RKO (cell line): ENCODE results near the gene CADPS2.

Experiments used
- DNase-seq: peaks from one replicate; pipeline ENCODE4 v3.0.0-alpha.2; 2016; ENCODE audit warnings: low spot score

Gene CADPS2

DNA sequence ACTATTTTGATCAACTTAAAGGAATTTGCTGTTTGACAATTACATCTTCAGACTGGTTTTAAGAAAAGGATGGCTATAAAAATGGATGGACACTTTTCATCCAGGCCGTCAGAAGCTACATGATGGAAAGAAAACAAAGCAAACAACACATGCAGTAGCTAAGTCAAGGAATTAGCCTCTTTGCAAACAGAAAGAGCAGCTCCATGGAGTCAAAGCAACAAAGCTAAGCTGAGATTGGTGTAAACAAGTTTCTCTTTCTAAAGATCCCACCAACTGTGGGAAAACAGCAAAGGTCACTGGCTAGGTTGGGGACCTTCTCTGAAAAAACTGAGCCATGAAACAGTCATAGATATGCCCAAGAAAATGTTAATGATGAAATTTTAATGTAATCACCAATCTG is 286.2 kb downstream of the CADPS2 start:
- DNase-seq = no peak

DNA sequence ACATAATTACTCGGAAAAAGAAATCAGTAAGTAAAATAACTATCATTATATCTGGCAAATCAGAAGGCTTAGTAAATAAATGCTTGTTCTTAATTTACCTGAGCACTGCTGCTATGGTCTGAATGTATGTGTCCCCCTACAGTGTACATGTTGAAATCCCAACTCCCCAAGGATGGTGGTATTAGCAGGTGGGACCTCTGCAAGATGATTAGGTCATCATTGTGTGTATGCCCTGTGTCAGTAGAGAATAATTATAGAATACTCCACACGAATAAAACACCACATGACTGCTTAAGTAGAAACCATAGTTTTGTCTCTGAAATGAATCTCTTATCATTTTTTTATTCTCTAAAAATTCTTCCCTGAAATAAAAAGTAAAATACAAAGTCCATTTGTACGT is 289.0 kb downstream of the CADPS2 start:
- no peak for DNase-seq

DNA sequence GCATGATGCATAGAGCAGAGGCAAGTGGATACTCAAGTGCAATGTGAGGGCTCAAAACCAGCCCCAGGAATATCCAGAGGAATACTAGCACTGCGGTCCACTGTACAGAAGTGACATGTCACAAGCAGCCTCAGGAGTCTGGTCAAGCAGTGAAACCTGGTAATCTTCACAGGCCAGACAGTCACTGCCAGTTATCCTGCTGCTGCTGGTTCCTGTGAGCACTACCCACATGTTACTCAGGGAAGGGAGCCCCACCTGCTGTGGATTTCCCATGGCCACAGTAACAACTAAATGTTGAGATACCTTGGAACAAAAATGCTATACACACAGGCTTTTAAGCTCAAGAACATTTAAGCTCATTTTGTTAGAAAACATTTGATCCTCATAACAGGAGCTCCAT is 290.4 kb downstream of the CADPS2 start:
- DNase-seq = no peak

DNA sequence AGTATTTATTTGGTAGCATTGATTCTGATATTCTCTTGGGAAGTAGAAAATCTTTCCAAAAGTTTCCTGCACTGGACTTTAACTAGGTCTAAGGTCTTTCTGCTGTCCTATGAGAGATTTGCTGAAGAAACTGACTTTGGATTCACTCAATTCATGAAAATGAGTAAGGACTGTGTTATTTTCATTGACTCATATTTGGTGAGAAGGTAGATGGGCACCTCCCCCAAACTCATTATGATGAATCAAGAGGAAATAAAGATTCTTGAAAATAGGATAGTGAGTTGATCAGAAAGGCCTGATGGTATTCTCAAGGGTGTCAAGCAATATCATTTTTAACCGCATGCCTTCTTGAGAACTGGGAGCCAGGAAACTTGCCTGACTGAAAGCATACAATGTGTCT is 297.6 kb downstream of the CADPS2 start:
- peak; percentile 61 for DNase-seq

DNA sequence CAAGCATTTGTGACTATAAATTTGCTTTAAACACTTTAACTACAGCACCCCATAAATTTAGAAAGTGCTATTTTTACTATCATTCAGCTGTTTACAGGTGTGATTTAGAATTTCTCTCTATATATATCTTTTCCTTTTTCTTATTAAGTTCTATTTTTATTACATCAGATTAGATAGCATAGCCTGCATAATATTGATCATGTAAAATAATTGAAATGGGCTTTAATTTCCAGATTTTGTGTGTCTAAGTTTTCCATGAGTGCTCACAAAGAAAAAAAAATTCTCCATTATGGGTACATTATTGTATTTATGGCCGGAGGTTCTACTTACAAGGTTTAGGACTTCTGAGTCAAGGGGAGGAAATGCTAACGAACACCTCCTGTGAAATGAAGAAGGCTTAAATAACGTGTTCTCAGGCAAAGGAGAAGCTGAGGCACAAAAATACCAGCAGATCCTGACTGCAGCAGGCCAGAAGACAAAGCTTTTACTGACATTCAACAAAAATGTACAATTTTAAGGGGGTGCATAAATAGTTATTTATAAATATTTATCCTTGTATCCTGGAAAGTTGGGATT is 301.5 kb downstream of the CADPS2 start:
- DNase-seq = no peak

DNA sequence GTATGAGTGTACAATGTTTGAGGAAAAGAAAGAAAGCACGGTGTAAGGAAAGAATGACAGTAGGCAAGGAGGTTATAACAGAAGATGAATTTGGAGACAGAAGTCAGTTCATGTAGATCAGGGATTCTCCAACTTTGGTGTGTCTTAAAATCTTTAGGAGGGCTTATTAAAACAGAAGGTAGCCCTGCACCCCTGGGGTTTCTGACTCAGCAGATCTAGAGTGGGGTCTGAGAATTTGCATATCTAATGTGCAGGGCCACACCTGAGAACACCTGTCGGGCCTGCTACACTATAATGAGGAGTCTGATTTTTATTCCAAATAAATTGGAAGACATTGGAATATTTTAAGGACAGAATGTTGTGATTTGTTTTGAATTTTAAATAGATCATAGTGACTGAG is 307.9 kb downstream of the CADPS2 start:
- DNase-seq = no peak

DNA sequence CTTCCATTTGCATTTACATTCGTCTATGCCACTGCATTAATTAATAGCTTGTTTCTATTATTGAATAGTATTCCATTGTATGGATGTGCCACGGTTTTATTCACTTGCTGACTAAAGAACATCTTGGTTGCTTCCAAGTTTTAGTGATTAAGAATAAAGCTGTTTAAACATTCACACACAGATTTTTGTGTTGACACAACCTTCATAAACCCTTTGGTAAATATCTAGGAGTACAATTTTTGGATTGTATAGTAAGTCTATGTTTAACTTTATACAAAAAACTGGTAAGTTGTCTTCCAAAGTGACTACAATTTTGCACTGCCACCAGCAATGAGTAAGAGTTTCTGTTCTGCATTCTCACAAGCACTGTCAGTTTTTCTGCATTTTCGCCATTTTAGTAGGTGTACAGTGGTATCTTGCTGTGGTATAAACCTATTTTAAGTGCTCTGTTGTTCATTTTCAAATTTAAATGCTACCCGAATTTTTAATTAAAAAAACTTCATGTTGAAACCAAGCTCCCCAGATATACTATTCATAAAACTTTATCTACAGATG is 308.7 kb downstream of the CADPS2 start:
- DNase-seq = no peak

DNA sequence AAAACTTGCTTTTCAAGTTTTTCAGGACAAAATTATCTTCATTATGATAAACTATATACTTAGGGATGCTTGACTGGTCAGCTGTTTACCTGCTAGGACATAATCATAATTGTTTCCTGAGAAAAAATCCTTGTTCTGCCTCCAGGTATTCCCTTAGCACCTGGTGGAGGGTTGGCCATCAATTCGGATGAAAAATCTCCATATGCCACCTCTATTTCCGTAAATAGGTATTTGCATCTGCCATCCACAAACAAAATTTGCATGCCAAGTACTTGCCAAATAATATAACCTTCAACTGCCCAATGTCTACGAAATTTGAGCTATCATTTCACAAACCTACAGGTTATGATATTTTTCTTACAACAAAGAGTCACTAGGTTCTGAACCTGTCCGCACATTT is 313.6 kb downstream of the CADPS2 start:
- no peak for DNase-seq

DNA sequence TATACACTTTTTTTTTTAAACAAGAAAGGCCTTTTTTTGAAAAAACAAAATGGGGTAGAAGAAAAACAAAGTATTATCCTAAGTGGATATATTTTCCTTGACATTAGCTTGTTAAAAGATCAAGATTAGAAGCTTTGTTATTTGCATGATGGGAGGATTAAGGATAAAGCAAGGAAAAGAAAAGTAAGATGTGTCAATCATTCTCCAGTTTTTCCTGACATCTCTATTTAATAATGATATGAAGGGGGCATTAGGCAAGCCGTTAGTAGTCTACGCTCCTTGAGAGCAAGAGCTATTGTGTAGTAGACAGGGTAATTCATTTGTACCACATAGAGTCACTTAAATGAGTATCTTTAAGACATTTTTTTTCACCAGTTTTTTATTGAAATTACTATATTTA is 324.9 kb downstream of the CADPS2 start:
- DNase-seq = no peak

DNA sequence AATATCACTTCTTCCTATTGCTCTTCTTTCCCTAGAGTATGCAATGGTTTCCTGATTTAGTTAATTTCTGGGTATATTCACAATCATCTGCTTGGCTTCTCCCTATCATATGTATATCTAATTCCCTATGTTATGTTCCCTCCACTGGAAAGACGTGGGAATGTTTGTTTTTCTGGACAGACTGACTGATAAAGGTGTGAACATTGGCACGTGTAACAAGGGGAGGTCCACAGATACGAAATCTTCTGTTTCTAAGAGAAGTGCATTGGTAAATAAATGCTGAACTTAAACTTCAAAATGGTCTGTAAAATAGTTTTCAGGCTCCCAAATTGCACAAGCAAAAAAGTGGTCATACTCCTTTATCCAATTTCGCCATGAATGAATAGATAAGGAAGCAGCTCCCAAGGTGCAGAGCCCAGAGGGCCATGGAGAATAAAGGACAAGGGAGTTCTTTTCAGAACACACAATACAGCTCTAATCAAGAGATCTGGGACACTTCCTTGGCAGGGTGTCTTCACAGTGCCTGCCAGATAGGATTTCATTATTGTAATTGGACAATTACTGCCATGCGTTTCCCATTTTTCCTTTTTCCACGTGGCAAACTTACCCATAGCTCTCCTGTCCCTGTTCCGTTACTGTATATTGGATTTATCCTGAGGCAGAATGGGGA is 329.3 kb downstream of the CADPS2 start:
- DNase-seq = no peak

DNA sequence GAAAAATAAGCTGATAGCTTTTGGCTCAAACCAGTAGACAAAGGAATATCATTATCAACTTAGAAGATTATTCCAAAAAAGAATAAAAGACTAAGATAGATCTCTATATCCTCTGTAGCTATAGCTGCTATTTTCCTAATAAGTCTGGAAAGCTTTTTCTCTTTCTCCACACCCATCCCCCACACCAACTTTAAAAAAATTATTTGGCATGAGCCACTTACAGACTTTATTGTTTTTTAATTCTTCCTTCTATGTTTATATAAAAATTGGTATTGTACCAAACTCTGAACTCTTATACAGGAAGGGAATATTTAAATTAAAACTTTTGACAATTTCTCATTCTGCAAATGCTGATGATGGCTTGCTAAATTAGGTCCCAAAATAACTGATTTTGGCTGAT is 330.0 kb downstream of the CADPS2 start:
- no peak for DNase-seq

DNA sequence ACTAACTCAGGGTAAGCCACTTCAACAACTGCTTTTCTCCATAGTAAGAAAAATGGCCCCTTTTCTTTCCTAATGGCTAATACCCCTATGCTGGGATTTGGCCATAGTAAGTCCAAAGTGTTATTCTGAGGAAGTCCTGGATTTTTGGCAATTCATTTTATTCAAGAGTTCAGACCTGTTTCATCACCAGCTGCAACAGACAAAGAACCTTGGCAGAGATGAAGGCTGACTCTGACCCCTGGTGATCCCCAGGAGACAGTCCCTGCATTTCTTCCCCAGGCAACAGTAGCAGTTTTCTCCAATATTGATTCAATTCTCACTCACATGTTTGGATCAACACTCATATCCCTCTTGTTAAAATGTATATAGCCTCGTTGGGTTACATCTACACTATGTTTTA is 332.5 kb downstream of the CADPS2 start:
- DNase-seq = no peak

DNA sequence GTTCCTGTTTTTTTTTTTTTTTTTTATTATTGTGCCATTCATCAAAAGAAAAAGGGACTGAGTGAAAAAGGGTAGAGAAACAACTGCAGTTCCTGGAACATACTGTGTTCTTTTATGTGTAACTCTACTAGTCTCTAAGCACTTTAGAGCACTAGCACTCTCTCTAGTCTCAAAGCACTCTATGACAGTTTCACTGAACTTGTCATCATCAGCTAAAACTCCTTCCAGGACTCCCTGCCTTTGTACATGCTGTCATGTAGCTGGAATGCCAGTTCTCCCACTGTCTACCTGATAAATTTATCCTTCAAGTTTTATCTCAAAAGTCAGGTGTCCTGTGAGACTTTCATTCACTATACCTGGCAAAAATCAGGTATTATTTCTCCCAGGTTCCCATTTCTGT is 333.5 kb downstream of the CADPS2 start:
- DNase-seq = no peak

DNA sequence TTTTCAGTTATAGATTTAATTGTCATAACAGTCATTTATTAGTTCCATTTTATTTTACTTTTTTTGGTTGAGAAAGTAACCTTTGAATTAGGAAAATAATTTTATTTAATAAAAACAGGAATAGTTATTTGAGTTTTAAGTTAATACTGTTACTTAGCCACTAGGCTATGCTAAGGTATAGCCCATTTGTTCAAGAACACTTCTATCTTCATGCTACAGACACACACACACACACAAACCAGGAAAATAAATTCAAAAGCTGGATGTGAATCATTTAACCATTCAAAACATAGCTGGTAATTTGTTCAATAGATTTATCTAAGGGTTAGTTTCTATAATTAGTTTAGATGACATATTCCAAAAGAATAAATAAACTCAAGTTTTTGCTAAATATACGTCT is 335.7 kb downstream of the CADPS2 start:
- peak; percentile 30 for DNase-seq

DNA sequence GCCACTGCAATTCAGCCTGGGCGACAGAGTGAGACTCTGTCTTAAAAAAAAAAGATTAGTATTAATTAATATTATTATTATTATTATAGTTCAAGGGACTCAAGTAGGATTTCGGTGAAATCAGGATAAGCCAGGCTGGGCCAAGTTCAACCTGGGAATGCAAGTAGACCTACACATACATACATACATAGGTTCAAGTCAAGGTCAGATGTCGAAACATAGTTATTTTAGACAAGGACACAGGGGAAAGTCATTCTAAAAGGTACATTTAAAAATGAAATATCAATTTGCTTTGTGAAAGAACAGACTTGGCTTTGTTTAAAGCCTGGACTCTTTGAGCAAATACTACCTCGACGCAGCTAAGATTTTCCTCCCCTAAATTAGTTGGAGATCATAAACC is 336.7 kb downstream of the CADPS2 start:
- DNase-seq = no peak

DNA sequence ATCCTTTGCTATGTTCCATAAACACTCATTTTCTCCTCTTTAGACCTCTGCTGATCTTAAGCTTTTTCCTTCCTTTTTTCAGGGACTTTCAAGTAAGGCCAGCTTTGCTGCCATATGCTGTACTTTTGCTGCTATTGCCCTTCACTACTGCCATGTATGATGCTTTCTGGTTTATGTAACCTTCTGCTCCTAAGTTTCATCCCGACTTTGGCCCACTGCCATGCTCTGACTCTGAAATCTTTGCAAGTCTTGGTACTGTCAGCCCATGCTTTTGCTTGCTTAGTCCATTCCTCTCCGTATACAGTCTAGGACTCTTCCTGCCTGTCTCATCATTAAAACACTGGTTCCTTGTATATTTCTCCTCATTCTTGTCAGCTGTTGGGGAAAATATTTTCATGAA is 339.8 kb downstream of the CADPS2 start:
- DNase-seq = no peak

DNA sequence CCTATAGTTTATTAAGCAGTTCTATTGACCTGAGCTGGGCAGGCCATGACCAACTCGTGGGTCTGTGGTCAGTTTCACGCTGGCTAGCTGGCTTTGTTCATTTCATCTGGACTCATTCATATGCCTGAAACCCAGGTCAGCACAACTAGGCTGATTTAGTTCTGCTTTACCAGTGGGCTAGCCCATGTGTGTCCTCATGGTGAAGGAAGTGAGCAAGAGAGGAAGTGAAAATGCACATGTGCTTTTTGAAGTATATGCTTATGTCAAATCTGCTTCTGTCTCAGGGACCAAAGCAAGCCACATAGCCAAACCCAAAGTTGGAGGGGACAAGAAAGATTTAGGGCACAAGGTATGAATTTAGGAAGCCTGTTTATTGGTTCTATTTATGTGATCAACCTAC is 341.8 kb downstream of the CADPS2 start:
- DNase-seq = no peak

DNA sequence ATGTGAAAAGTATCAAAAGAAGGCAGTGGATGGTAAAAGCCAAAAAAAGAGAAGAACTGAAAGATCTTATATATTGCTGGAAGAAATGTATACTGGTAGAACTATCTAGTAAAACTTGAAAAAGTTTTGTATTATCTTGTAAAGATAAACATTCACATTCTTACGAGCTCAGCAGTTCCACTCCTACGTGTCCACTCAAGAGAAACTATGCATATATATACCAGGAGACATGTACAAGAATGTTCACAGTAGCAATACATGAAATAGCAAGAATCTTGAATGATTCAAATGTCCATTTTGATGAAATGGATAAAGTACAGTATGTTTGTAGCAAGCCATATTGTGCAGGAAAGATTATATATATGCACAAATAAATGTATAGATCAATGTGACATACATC is 342.4 kb downstream of the CADPS2 start:
- no peak for DNase-seq

DNA sequence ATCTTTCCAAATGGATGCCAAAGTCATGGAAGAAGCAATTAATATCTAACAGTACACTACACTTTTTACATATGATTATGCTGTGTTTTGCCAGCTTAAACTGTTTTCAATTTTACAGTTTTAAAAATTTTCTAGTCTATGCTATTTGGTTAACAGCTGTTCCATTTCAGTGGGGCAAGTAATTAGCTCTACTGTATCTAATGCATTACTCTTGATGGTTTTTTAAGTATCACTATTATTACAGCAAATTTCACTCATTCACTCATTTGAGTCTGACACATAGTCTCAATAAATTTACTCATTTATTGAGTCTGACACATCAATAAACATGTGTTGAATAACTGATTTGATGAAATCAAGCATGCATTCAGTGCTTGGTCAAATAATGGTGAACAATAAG is 343.1 kb downstream of the CADPS2 start:
- no peak for DNase-seq

DNA sequence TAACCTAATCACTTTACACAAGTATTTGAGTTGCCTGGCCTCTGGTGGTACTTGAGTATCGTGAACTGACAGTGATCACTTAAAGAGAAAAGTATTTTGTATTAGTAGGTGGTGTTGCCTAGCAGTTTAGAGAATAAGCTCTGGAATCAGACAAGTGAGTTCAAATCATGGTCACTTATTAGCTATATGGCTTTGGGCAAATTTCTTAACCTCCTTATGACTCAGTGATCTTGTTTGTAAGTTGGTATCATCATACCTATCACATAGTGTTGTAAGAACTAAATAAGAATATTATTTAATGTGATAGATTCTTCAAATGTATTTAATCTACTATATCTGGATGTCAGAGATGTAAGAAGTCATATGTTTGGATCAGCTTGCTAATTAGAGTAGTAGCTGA is 351.2 kb downstream of the CADPS2 start:
- DNase-seq = no peak

DNA sequence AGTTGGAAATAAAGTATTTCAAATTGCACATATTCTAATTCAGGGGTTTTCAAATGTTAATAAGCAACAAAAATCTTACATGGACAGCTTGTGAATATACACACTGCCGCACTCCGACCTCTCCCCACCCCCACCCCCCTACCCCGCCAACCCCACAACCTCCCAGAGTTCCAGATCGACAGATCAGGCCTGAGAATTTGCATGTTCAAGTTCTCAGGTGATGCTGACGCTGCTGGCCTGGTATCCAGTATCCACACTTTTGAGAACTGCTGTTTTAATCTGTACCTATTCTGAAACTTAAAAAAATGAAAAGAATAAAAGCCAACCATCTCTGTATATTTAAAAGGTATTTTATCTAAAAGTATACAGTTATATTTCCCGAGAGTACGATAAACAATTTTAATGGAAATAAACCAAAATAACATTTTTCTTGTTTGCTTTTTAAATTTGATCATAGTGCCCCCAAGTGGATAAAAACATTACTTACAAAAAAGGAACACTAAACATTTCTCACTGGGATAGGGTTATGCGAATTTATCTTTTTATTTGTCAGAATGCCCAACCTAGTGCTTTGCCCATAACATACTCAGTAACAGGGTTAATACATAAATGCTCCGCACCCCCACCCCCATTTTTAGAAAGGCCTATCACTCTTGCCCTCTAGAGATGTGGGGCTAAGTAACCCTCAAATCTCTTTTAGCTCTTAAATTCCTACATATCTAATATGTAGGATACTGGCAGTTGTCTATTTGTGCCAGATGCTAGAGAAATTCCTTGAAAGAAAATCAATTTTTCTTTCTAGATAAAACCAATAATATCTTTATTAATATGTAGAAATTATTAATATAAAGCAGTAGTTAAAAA is 353.6 kb downstream of the CADPS2 start:
- DNase-seq = peak; percentile 49

DNA sequence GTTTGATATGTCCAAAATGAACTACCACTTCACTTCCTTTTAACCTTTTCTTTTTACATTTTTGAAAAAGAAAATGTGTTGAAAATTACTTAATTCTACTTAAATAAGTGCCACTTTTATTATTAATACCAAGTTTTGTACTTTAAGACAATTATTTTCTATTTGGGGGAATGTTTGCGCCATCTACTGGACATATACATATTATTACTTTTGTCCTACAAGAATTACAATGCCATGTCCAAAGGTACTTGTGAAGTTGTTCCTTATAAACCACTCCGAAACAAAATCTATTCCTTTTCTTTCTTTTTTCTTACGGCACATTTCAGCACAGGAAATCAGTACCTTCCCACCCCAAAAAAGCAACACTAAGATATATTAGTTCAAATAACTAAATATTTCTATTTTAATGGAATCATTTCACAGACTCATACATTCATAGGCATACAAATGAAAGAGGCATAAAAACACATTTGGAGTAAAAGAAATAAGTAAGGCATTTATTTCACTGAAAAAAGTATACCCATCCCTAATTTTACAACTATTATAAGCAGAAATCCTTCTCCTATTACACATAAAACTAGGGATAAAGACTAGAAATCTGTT is 357.3 kb downstream of the CADPS2 start:
- peak; percentile 77 for DNase-seq

DNA sequence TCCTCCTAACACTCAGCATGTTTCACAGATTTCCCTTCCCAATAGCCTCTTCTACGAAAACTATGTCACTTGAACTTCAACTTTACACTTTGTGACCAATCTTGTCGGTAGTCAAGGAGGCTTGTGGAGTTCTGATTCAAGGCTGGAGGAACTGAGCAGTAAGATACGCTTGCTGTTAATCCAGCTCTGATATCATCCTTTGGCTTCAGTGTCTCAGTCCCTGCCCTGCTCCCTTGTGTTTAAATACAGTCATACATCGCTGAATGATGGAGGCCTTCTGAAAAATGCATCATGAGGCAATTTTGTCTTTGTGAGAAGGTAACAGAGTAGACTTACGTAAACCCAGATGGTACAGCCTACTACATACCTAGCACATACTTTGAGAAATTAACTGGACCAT is 360.9 kb downstream of the CADPS2 start:
- no peak for DNase-seq
